Testis (tissue), 3 donors: ENCODE data around the gene TPPP2. TPM values are rescaled to one million over a fixed set of nuclear protein-coding genes. Genes with fewer than 3 reads are reported as not detected.

Source experiments
- DNase-seq: peaks from one replicate; pipeline ENCODE4 v3.0.0-alpha.2; 2019
- H3K27ac ChIP-seq, 2 donors: fragments of 200-600 bp; sonication (generic); one replicate each; pipeline ENCODE4 v1.5.1; 2019
- H3K27me3 ChIP-seq: fragments of 200-600 bp; sonication (generic); one replicate; pipeline ENCODE4 v1.5.1; 2019
- H3K36me3 ChIP-seq: fragments of 200-600 bp; sonication (generic); one replicate; pipeline ENCODE4 v1.5.1; 2017; ENCODE audit warnings: low read depth; ENCODE audit errors: missing control alignments
- H3K4me1 ChIP-seq: fragments of 200-600 bp; sonication (generic); one replicate; pipeline ENCODE4 v1.5.1; 2019
- H3K4me3 ChIP-seq, 2 donors: fragments of 200-600 bp; sonication (generic); one replicate each; pipeline ENCODE4 v1.5.1; 2017 to 2019
- H3K9me3 ChIP-seq: fragments of 200-600 bp; sonication (generic); one replicate; pipeline ENCODE4 v1.5.1; 2017
- CTCF ChIP-seq, 3 experiments: fragments of 450-650 bp in 2 of 3; fragments of 200-600 bp in 1 of 3; sonication (generic) in 1 of 3; IDR thresholded peaks; one replicate each; pipeline ENCODE4 v1.5.1; 2016 to 2019; ENCODE audit warnings: antibody characterized with exemption in 3 of 3, mild to moderate bottlenecking in 2 of 3, moderate library complexity in 1 of 3
- POLR2A ChIP-seq: fragments of 450-650 bp; IDR thresholded peaks from one replicate; pipeline ENCODE4 v1.6.1; 2017; ENCODE audit warnings: antibody characterized with exemption, mild to moderate bottlenecking, moderate library complexity
- WGBS, 2 donors: methylation state at CpG; one replicate each; pipeline ENCODE4 v1.1.5; 2018; 5-methylcytosine and 5-hydroxymethylcytosine counted together
- intact Hi-C: fragments of 100-400 bp; cut with DNase I; formaldehyde crosslinking; loops from one replicate; pipeline ENCODE4 v1.15.1; 2023; ENCODE audit warnings: low total_unique reads
- polyA plus RNA-seq: library from polyadenylated mRNA; stranded (reverse); fragments of 350-450 nt; fragmentation: Illumina TruSeq; extraction: RNeasy Lipid Tissue Mini Kit (QIAGEN cat#74804); gene quantifications from one replicate; pipeline ENCODE4 v1.2.3, GENCODE V29; 2014; ENCODE audit warnings: low read depth, low replicate concordance; ENCODE audit not compliant: insufficient read depth
- total RNA-seq, 2 donors: library from RNA; depleted of rRNA; stranded (reverse); fragments of >200 nt; gene quantifications; one replicate each; pipeline ENCODE4 v1.2.3, GENCODE V29; 2016

Gene TPPP2
- total and polyA plus RNA-seq, 3 donors from 2014 or later = 94.3 to 490 (median 201) TPM

GRCh38 chr14:21023817-21024584, 6.0 kb upstream of the TPPP2 start:
- H3K4me3 ChIP-seq = peak overlapping the region; percentile 76 to 83
- WGBS, 2 donors = 6 to 10% methylated on average over 14 to 17 of the region's 17 CpGs
- no peak for DNase-seq
- H3K9me3 ChIP-seq = no peaks in the 10 kb centered on the region
- no peaks in the 10 kb centered on the region for H3K27me3 ChIP-seq
- TF ChIP-seq POLR2A (no peak), CTCF (IDR thresholded peaks at IDR 0.05) (no peak)
- intact Hi-C loops = no loop called here
- no peaks in the 10 kb centered on the region for H3K36me3 ChIP-seq
- H3K27ac ChIP-seq = peak overlapping the region; percentile 89 to 91
- peaks cover 31% of the 10 kb centered on the region for H3K4me1 ChIP-seq

DNA sequence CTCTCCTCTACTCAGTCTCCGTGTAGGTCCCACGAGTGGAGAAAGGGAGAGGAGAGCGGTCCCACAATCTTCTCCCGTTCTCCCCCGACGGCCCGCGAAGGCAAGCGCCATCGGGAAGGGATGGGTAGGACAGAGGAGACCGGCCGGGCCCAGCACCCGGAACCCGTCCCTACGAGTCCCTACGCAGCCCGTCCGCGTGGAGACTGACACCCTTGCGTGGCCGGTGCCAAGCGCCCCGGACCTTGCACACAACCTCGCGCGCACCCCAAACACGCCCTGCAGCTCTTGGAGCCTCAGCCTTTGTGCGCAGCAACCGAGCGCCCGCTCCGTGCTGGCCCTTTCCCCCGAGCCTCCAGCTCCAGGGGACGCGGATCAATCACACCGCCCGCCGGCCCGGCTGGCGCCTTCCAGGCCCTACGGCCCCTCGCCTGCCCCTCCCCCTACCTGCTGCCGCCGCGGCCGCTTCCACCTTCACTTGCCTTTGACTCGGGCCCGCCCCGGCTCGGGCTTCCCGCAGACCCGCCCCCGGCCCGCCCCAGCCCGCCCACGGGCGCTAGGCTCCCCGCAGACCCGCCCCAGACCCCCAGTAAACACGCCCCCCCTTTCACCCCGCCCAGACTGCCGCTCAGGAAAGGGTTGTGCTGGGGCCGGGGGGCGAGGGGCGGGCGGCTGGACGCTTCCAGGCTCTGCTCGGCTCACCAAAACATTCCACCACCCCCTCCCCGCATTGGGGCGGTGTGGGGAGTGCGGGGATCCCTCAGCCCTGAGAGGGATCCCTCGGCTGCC, 5.2 kb upstream of the TPPP2 start, which contains the start of gene NDRG2:
TSS of gene NDRG2 (minus strand) at position 477 of the 786 bp plus-strand sequence. CDS start 1,746 bp downstream, outside the sequence.
- peaks cover 31% of the 10 kb centered on the region for H3K4me1 ChIP-seq
- no peaks in the 10 kb centered on the region for H3K36me3 ChIP-seq
- H3K27ac ChIP-seq = peak within 1 kb of the TSS; percentile 89 to 91
- intact Hi-C loops = no loop called here
- no peaks in the 10 kb centered on the region for H3K9me3 ChIP-seq
- peak within 1 kb of the TSS; percentile 76 to 83 for H3K4me3 ChIP-seq
- WGBS, 2 donors = 1 to 2% methylated on average over 13 to 61 of the region's 72 CpGs
- peak; percentile 82 for DNase-seq
- no peaks in the 10 kb centered on the region for H3K27me3 ChIP-seq
- TF ChIP-seq POLR2A = no peak
- TF ChIP-seq CTCF (IDR thresholded peaks at IDR 0.05) = no peak

GRCh38 chr14:21025371-21026273, 4.4 kb upstream of the TPPP2 start:
- intact Hi-C loops = no loop called here
- DNase-seq = peak; percentile 84
- Histone ChIP-seq H3K4me3 (peak overlapping the region; percentile 76 to 83), H3K9me3 (no peaks in the 10 kb centered on the region), H3K36me3 (no peaks in the 10 kb centered on the region), H3K4me1 (peaks cover 31% of the 10 kb centered on the region), H3K27me3 (no peaks in the 10 kb centered on the region), H3K27ac (peak overlapping the region; percentile 89 to 91)
- WGBS, 2 donors = 1 to 2% methylated on average over 25 to 56 of the region's 58 CpGs
- TF ChIP-seq CTCF (IDR thresholded peaks at IDR 0.05) (no peak), POLR2A (no peak)

- intact Hi-C loops = no loop called here
- Histone ChIP-seq H3K27ac (peak overlapping the region; percentile 89 to 91), H3K9me3 (no peaks in the 10 kb centered on the region), H3K4me1 (peaks cover 31% of the 10 kb centered on the region), H3K27me3 (no peaks in the 10 kb centered on the region), H3K36me3 (no peaks in the 10 kb centered on the region), H3K4me3 (peak overlapping the region in 1 of 2 donors; percentile 83)
- no peak for DNase-seq
- 38 to 43% methylated on average over 5 to 7 of the region's 7 CpGs for WGBS, 2 donors
- TF ChIP-seq POLR2A (no peak), CTCF (IDR thresholded peaks at IDR 0.05) (no peak)
Measured at GRCh38 chr14:21026274-21026987, 3.6 kb upstream of the TPPP2 start.
